ENCODE results near the gene ARHGEF6. TPM values are rescaled to one million over a fixed set of nuclear protein-coding genes. Genes with fewer than 3 reads are reported as not detected.
A peak's percentile ranks its signal among the peaks of the same experiment; 100 is the strongest.

ARHGEF6 gene
- total RNA-seq, 6 experiments from 2014 or later: 2.8 to 6.1 (median 3.5) TPM

- no peak for DNase-seq
- TF ChIP-seq CTCF (IDR thresholded peaks at IDR 0.05) (no peak), POLR2A (IDR thresholded peaks at IDR 0.05) (no peak)
- peak in 1 of 4 donors; percentile 13 for ATAC-seq
- Histone ChIP-seq H3K4me1 (no peaks in the 10 kb centered on the region), H3K36me3 (no peaks in the 10 kb centered on the region), H3K27me3 (no peaks in the 10 kb centered on the region), H3K9me3 (no peaks in the 10 kb centered on the region), H3K4me3 (no peak overlapping the region), H3K27ac (peak overlapping the region in 1 of 3 donors; percentile 78)
- intact Hi-C loops (cut with DNase I): no loop called here
- 50% methylated on average over 3 of the region's 7 CpGs for WGBS (ENCODE audit: insufficient coverage, low coverage, low lambda C conversion rate, missing lambda C conversion rate)
These were observed 12.2 kb downstream of the ARHGEF6 start for GRCh38 chrX:136768469-136769084.

GRCh38 chrX:136767104-136767941 lies 13.4 kb downstream of the ARHGEF6 start:
- WGBS (ENCODE audit: insufficient coverage, low coverage, low lambda C conversion rate, missing lambda C conversion rate): 55% methylated on average over 8 of the region's 78 CpGs
- intact Hi-C loops (cut with DNase I): no loop called here
- peak; percentile 88 to 94 (median 92) for ATAC-seq

GRCh38 chrX:136766785-136767103 lies 14.0 kb downstream of the ARHGEF6 start:
- DNase-seq (no peak), ATAC-seq (peak in 3 of 4 donors; percentile 7 to 9 (median 8))
- peak overlapping the region; percentile 57 to 68 (median 60) for H3K4me3 ChIP-seq
- TF ChIP-seq POLR2A (IDR thresholded peaks at IDR 0.05) (no peak), CTCF (IDR thresholded peaks at IDR 0.05) (no peak)
- no peaks in the 10 kb centered on the region for H3K36me3 ChIP-seq
- H3K9me3 ChIP-seq: no peaks in the 10 kb centered on the region
- H3K4me1 ChIP-seq: no peaks in the 10 kb centered on the region
- intact Hi-C loops (cut with DNase I): no loop called here
- H3K27ac ChIP-seq: peak overlapping the region; percentile 51 to 78 (median 73)
- H3K27me3 ChIP-seq: no peaks in the 10 kb centered on the region
- 53% methylated on average over 3 of the region's 19 CpGs for WGBS (ENCODE audit: insufficient coverage, low coverage, low lambda C conversion rate, missing lambda C conversion rate)

More at GRCh38 chrX:136767104-136767941, 13.4 kb downstream of the ARHGEF6 start:
- H3K36me3 ChIP-seq: no peaks in the 10 kb centered on the region
- no peaks in the 10 kb centered on the region for H3K9me3 ChIP-seq
- no peak for TF ChIP-seq POLR2A (IDR thresholded peaks at IDR 0.05)
- TF ChIP-seq CTCF (IDR thresholded peaks at IDR 0.05): peak in 3 of 4 donors; percentile 13 to 33 (median 24)
- H3K4me3 ChIP-seq: peak overlapping the region; percentile 57 to 68 (median 60)
- H3K4me1 ChIP-seq: no peaks in the 10 kb centered on the region
- no peaks in the 10 kb centered on the region for H3K27me3 ChIP-seq
- peak; percentile 69 to 76 (median 75) for DNase-seq
- H3K27ac ChIP-seq: peak overlapping the region; percentile 51 to 78 (median 73)

GRCh38 chrX:136765821-136766356 lies 14.8 kb downstream of the ARHGEF6 start:
- intact Hi-C loops (cut with DNase I): no loop called here
- no peak overlapping the region for H3K4me3 ChIP-seq

More at GRCh38 chrX:136765821-136766356, 14.8 kb downstream of the ARHGEF6 start:
- H3K9me3 ChIP-seq: no peaks in the 10 kb centered on the region
- H3K27ac ChIP-seq: no peak overlapping the region
- H3K27me3 ChIP-seq: no peaks in the 10 kb centered on the region
- DNase-seq: no peak
- no peak for TF ChIP-seq POLR2A (IDR thresholded peaks at IDR 0.05)
- TF ChIP-seq CTCF (IDR thresholded peaks at IDR 0.05): no peak
- no peaks in the 10 kb centered on the region for H3K36me3 ChIP-seq
- no peak for ATAC-seq
- 53% methylated on average over 1 of the region's 1 CpG for WGBS (ENCODE audit: insufficient coverage, low coverage, low lambda C conversion rate, missing lambda C conversion rate)
- no peaks in the 10 kb centered on the region for H3K4me1 ChIP-seq

Data from right lobe of liver (tissue), 6 donors.